Panc1 (cell line): Measurements from ENCODE around the gene MYRF. TPM values are rescaled to one million over a fixed set of nuclear protein-coding genes. Genes with fewer than 3 reads are reported as not detected.

ENCODE experiments used
- ATAC-seq: fragments of 200-7000 bp; cut with Tn5 transposase; 2 replicates; pipeline ENCODE4 v1.9.1; 2020; ENCODE audit warnings: mild to moderate bottlenecking, moderate library complexity
- BruUV-seq: library from RNA; stranded (reverse); fragments of 400-500 nt; replicated peaks from 2 replicates; lab custom pipeline; 2021; lab: Mats Ljungman, UMichigan
- CTCF ChIA-PET: fragments of 300-600 bp; sonication (Branson Sonifier 250); formaldehyde crosslinking; loops from one replicate; lab custom pipeline; 2022; ENCODE audit warnings: antibody characterized with exemption; lab: Charles Lee
- POLR2A ChIA-PET: fragments of 300-600 bp; sonication (Branson Sonifier 250); formaldehyde crosslinking; loops from one replicate; lab custom pipeline; 2022; ENCODE audit warnings: antibody characterized with exemption; lab: Charles Lee
- DNase-seq: peaks from one replicate; pipeline ENCODE4 v3.0.0-alpha.2; 2010; ENCODE audit warnings: low read depth, low spot score
- H3K27ac ChIP-seq: 2 replicates; pipeline ENCODE4 v1.5.1; 2011; ENCODE audit warnings: mild to moderate bottlenecking, low read length, inconsistent platforms
- H3K27me3 ChIP-seq: fragments of 200-500 bp; sonication (Bioruptor generic); 2 replicates; pipeline ENCODE4 v1.6.0; 2014; ENCODE audit warnings: low read length, inconsistent platforms; ENCODE audit not compliant: control insufficient read depth, insufficient read depth
- H3K36me3 ChIP-seq: fragments of 200-500 bp; sonication (Bioruptor generic); 2 replicates; pipeline ENCODE4 v1.5.1; 2014; ENCODE audit warnings: inconsistent platforms, mild to moderate bottlenecking, low read length, moderate library complexity; ENCODE audit not compliant: control insufficient read depth, insufficient read depth
- H3K4me1 ChIP-seq: 2 replicates; pipeline ENCODE4 v1.5.1; 2011; ENCODE audit warnings: inconsistent platforms, mild to moderate bottlenecking, low read length, moderate library complexity; ENCODE audit not compliant: control insufficient read depth, insufficient read depth
- H3K4me3 ChIP-seq, 2 experiments: 2 replicates each; pipeline ENCODE4 v1.5.1; 2011 to 2012; ENCODE audit warnings: low read depth in 2 of 2, low read length in 2 of 2, mild to moderate bottlenecking in 2 of 2, inconsistent platforms in 1 of 2, moderate library complexity in 1 of 2
- H3K9me3 ChIP-seq: fragments of 200-500 bp; sonication (Bioruptor generic); 2 replicates; pipeline ENCODE4 v1.5.1; 2014; ENCODE audit warnings: low read depth, mild to moderate bottlenecking, inconsistent platforms, low read length, moderate library complexity; ENCODE audit not compliant: control insufficient read depth, insufficient read depth
- CTCF ChIP-seq: fragments of 450-650 bp; IDR thresholded peaks from 2 replicates; pipeline ENCODE4 v1.5.1; 2017; ENCODE audit warnings: mild to moderate bottlenecking
- POLR2AphosphoS5 ChIP-seq: IDR thresholded peaks from 2 replicates; pipeline ENCODE4 v1.6.1; 2012; ENCODE audit warnings: mild to moderate bottlenecking, low read depth, low read length, moderate library complexity
- SIN3A ChIP-seq: IDR thresholded peaks from 2 replicates; pipeline ENCODE4 v1.6.1; 2012; ENCODE audit warnings: low read depth, mild to moderate bottlenecking, low read length, moderate library complexity, borderline replicate concordance; ENCODE audit not compliant: insufficient read depth
- TCF7L2 ChIP-seq: IDR thresholded peaks from 2 replicates; pipeline ENCODE4 v1.6.1; 2011; ENCODE audit warnings: mild to moderate bottlenecking, low read depth, low read length, inconsistent platforms
- in situ Hi-C: cut with HindIII; loops from 2 replicates; pipeline ENCODE4 v1.10.0; 2016; ENCODE audit warnings: low sequenced_read_pairs, low pct_unique_long_range_greater_than_20kb
- intact Hi-C: fragments of 100-400 bp; cut with micrococcal nuclease; formaldehyde crosslinking; loops from one replicate; pipeline ENCODE4 v1.10.0; 2022; ENCODE audit not compliant: unreplicated experiment
- total RNA-seq: library from RNA; stranded (reverse); gene quantifications from one replicate; pipeline ENCODE4 v1.2.1, GENCODE V29; 2021; ENCODE audit not compliant: unreplicated experiment
- TF ChIP-seq, protein P1 (sequence below), 2 experiments: IDR thresholded peaks; 2 replicates each; pipeline ENCODE4 v1.6.1; 2011 to 2012; ENCODE audit warnings: low read depth in 2 of 2, control low read depth in 1 of 2, low read length in 1 of 2, mild to moderate bottlenecking in 1 of 2, moderate library complexity in 1 of 2; ENCODE audit not compliant: insufficient read depth in 1 of 2

The MYRF gene
- total RNA-seq, 1 experiment from 2014 or later = 2.8 TPM

GRCh38 chr11:61726775-61727174 is 25.7 kb upstream of the MYRF start:
- ChIA-PET CTCF (no interaction called here), POLR2A (no interaction called here)
- TF ChIP-seq, protein P1, sequence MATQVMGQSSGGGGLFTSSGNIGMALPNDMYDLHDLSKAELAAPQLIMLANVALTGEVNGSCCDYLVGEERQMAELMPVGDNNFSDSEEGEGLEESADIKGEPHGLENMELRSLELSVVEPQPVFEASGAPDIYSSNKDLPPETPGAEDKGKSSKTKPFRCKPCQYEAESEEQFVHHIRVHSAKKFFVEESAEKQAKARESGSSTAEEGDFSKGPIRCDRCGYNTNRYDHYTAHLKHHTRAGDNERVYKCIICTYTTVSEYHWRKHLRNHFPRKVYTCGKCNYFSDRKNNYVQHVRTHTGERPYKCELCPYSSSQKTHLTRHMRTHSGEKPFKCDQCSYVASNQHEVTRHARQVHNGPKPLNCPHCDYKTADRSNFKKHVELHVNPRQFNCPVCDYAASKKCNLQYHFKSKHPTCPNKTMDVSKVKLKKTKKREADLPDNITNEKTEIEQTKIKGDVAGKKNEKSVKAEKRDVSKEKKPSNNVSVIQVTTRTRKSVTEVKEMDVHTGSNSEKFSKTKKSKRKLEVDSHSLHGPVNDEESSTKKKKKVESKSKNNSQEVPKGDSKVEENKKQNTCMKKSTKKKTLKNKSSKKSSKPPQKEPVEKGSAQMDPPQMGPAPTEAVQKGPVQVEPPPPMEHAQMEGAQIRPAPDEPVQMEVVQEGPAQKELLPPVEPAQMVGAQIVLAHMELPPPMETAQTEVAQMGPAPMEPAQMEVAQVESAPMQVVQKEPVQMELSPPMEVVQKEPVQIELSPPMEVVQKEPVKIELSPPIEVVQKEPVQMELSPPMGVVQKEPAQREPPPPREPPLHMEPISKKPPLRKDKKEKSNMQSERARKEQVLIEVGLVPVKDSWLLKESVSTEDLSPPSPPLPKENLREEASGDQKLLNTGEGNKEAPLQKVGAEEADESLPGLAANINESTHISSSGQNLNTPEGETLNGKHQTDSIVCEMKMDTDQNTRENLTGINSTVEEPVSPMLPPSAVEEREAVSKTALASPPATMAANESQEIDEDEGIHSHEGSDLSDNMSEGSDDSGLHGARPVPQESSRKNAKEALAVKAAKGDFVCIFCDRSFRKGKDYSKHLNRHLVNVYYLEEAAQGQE (IDR thresholded peaks at IDR 0.05; ENCODE audit: insufficient read depth in 1 of 2, low read depth in 2 of 2, low read length in 1 of 2) = no peak
- TF ChIP-seq CTCF (no peak), TCF7L2 (no peak), SIN3A (no peak), POLR2AphosphoS5 (no peak)
- H3K27ac ChIP-seq = no peak overlapping the region
- intact Hi-C loops = no loop called here
- in situ Hi-C loops = no loop called here
- no peak for DNase-seq
- H3K4me1 ChIP-seq = peaks cover 16% of the 10 kb centered on the region
- no TSS peak for BruUV-seq
- H3K36me3 ChIP-seq = no peaks in the 10 kb centered on the region
- H3K9me3 ChIP-seq = no peaks in the 10 kb centered on the region
- H3K27me3 ChIP-seq = no peaks in the 10 kb centered on the region
- H3K4me3 ChIP-seq = no peak overlapping the region
- no peak for ATAC-seq

DNA sequence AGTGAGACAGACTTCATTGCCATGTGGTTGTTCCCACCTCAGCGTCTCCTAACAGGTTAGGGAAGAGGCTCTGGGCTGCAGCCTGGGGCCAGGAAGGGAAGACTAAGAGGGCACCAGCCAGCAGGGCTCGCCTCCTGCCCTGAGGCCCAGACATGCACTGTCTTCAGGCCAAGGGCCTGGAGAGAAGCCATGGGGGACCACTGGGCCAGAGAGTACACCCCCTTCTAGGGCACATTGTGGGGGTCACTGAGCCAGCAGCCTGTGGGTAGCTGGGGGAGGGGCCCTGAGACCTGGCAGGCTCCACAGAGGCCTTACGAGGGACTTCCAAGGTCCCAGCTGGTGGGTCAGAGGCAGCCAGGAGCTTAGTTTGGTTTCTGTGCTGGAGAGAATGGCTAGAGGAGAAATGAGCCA is 25.0 kb upstream of the MYRF start:
- no TSS peak for BruUV-seq
- in situ Hi-C loops = no loop called here
- no peaks in the 10 kb centered on the region for H3K27me3 ChIP-seq

More for the DNA sequence above, 25.0 kb upstream of the MYRF start:
- CTCF ChIA-PET = no interaction called here
- H3K4me1 ChIP-seq = peaks cover 16% of the 10 kb centered on the region
- H3K36me3 ChIP-seq = no peaks in the 10 kb centered on the region
- no peak overlapping the region for H3K27ac ChIP-seq
- ATAC-seq = no peak
- no peaks in the 10 kb centered on the region for H3K9me3 ChIP-seq
- TF ChIP-seq CTCF = no peak
- TF ChIP-seq, protein P1 (IDR thresholded peaks at IDR 0.05; ENCODE audit: insufficient read depth in 1 of 2, low read depth in 2 of 2, low read length in 1 of 2) = no peak
- no peak for TF ChIP-seq POLR2AphosphoS5
- no peak for TF ChIP-seq SIN3A
- no peak for TF ChIP-seq TCF7L2
- intact Hi-C loops = no loop called here
- H3K4me3 ChIP-seq = no peak overlapping the region
- POLR2A ChIA-PET = no interaction called here
- no peak for DNase-seq
